ENCODE measurements around the gene NACA.

Gene NACA

GRCh38 chr12:56688129-56688845 lies 36.8 kb downstream of the NACA start, which contains the start of gene PTGES3:
Gene PTGES3 (minus strand): TSS chr12:56688284. CDS start chr12:56687999, 285 bp downstream.
- DNase-seq = peak; percentile 78 to 99 (median 92)

GRCh38 chr12:56687223-56688128 lies 37.6 kb downstream of the NACA start:
- peak in 39 of 51 donors; percentile 16 to 81 (median 42) for DNase-seq

GRCh38 chr12:56684745-56685359 lies 40.2 kb downstream of the NACA start:
- no peak for DNase-seq

GRCh38 chr12:56682323-56682722 lies 42.8 kb downstream of the NACA start:
- no peak for DNase-seq

GRCh38 chr12:56679883-56680575 lies 45.1 kb downstream of the NACA start:
- no peak for DNase-seq

- no peak for DNase-seq
These were observed 46.2 kb downstream of the NACA start for GRCh38 chr12:56678852-56679251.

- DNase-seq = no peak
These were observed 47.4 kb downstream of the NACA start for GRCh38 chr12:56677680-56678079.

GRCh38 chr12:56676851-56677580 lies 48.1 kb downstream of the NACA start:
- DNase-seq = no peak

GRCh38 chr12:56671608-56672007 lies 53.5 kb downstream of the NACA start:
- no peak for DNase-seq

- no peak for DNase-seq
These were observed 54.3 kb downstream of the NACA start for GRCh38 chr12:56670836-56671235.

- no peak for DNase-seq
These were observed 57.0 kb downstream of the NACA start for GRCh38 chr12:56668197-56668457.
